ENCODE results near the gene GSTA2.
"Not testable (repeated sequence)": the region's sequence is repeated elsewhere in the genome, so short reads cannot be mapped to it uniquely, and the experiment has no call there.

GSTA2 gene

GRCh38 chr6:52763322-52763916, at the start of gene GSTA2:
TSS of gene GSTA2 (minus strand) at chr6:52763475. CDS start at chr6:52757947, 5,528 bp downstream.
- not testable (repeated sequence) for DNase-seq

GRCh38 chr6:52809777-52810176, 46.5 kb upstream of the GSTA2 start:
- not testable (repeated sequence) for DNase-seq

DNA sequence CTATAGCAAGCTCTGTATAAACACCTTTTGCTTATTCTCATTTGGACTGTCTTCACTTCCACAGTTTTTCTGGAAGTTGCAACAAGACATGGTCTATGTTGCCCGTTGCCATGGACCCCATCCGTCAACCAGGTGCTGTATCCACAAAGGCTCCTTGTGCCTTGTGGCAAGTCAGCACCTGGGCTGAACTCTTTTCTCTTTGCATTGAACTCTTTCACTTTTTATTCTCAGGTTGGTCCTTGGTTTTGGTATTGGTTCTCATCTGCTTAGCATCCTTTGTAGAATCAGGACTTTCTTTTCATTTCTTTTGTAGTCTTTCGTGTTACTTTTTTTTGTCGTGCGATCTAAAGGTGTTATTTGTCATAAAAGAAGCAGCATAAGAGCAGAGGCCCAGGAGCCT, 45.4 kb upstream of the GSTA2 start:
- DNase-seq: no peak

DNA sequence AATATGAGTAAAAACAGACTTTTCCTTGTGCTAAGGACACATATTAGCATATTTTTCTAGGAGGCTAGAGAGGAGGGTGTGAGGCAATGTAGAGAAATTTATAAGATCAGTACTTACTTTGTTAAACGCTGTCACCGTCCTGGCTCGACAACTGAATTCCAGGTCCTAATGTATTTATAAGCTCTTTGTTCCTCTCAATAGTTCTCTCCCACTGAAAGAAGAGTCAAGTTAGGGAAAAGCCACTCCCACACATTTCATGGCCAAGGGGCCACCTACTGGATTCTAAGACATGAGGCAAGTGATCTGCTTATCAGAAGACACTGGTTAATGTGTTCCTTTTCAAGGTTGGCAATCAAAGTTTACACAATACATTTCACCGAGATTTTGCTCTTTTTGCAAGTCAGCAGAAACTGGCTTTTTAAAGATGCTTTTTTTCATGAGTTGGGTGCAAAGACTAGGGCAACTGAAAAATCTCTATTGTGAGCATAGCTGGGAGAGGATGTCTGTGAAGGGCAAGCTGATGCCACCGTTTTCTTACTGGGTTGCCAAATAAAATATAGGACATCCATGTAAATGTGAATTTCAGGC, 40.5 kb upstream of the GSTA2 start, which contains the start of gene GSTA1:
TSS of gene GSTA1 (minus strand) at position 149 of the 588 bp plus-strand sequence. CDS start 4,549 bp downstream, outside the sequence.
- DNase-seq: not testable (repeated sequence)

- no peak for DNase-seq
Measured at GRCh38 chr6:52802806-52803205, 39.5 kb upstream of the GSTA2 start.

DNA sequence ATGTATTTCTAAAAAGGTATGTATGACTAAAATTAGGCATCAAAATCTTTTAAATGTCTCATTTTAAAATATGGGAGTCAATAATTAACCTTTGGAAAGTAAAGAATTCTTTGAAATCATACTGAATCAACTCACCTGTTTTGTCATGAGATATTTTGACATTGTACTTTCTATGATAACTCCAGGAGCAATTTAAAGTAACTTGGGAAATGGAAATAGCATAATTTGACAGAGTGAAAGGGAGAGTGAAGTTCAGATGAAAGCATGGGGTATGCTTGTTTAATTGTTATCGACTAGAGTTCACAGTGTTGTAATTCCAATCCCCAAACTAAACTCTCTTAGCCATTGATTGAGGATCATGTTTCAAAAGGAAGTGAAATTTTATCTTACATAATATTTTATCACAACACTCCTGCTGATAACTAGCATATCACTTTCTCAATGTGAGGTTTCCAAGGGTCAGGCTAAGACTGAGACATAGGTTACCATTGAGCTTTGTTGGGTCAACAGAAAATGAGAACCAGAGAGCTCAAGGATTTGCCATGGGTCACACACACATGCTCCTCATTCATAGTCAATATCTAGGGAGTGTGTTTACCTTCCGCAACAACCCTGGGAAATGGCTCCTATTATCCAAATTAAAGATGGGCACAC, 38.0 kb upstream of the GSTA2 start:
- DNase-seq: no peak

GRCh38 chr6:52799272-52799671, 36.0 kb upstream of the GSTA2 start:
- DNase-seq: not testable (repeated sequence)

DNA sequence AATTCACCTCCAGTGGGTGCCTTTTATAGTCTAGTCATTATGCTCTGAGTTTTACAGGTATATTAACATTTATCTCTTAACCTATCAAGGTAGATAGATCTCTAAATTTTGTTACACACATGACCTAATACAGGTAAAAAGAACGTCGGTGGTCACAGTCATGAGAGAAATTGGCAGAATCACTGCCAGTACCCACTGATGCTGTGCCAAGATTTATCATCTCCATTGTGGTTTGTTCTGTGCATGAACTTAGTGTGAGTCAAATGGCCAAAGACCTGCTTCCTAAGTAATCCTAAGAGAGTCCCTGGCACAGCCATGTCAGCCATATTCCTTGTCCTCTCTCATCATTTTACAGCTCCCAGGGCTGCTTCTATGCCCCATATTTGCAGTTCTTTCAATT, 31.1 kb upstream of the GSTA2 start:
- not testable (repeated sequence) for DNase-seq

GRCh38 chr6:52790861-52791260, 27.6 kb upstream of the GSTA2 start:
- no peak for DNase-seq

- DNase-seq: not testable (repeated sequence)
Measured at GRCh38 chr6:52789658-52790057, 26.4 kb upstream of the GSTA2 start.

- DNase-seq: no peak
Measured at GRCh38 chr6:52788478-52788877, 25.2 kb upstream of the GSTA2 start.

DNA sequence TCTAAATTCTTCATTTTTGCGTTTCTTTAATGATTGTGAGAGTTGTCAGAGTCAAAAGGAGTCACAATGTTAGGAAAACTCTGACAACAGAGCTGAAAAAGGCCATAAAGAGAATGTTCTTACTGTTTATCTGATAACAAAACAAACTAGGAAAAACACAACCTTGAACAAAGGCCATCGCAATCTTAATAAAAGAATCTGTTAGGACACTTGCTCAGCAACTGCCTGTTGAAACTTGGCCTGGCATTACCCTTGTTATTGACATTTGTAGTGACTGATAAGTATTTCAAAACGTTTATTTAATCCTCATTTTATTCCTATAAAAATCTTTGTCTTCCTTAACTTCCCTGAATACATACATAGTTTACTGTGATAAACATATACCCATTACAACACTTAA, 24.6 kb upstream of the GSTA2 start:
- DNase-seq: no peak

GRCh38 chr6:52786249-52786956, 23.1 kb upstream of the GSTA2 start:
- no peak for DNase-seq

- not testable (repeated sequence) for DNase-seq
Measured at GRCh38 chr6:52782696-52783274, 19.5 kb upstream of the GSTA2 start.

DNA sequence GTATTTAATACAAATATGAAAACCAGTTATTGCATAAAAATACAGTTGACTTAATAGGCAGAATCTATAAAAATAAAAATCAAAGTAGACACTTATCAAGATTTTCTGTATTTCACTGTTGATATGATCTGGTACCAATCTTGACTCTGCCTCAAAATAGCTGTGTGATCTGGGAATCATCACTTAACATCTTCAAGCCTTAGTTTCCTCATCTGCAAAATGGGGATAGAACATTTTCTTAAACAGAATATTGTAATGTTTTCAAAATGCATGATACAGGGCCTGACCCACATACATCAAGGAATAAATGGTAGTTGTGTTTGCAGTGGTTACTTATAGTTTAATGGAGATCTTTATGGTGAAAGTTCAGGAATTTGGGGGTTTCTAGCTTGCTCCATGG, 18.9 kb upstream of the GSTA2 start:
- DNase-seq: not testable (repeated sequence)

DNA sequence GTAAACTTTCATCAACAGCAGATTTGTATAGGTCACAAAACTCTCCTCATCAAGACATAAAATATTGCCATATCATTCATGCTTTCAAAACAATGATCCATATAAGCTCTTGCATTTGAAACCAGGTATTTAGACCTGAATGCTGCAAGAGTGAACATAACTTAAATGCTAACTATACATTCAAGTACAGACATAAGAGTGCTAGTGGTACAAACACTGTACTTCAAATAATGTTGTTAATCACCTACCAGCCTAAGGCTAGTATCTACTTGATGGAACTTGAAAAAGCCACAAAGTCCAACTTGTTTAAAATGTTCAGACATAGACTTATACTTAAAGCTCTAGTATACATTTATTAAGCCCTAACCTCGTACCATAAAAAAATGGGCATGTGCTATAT, 16.0 kb upstream of the GSTA2 start:
- no peak for DNase-seq

DNA sequence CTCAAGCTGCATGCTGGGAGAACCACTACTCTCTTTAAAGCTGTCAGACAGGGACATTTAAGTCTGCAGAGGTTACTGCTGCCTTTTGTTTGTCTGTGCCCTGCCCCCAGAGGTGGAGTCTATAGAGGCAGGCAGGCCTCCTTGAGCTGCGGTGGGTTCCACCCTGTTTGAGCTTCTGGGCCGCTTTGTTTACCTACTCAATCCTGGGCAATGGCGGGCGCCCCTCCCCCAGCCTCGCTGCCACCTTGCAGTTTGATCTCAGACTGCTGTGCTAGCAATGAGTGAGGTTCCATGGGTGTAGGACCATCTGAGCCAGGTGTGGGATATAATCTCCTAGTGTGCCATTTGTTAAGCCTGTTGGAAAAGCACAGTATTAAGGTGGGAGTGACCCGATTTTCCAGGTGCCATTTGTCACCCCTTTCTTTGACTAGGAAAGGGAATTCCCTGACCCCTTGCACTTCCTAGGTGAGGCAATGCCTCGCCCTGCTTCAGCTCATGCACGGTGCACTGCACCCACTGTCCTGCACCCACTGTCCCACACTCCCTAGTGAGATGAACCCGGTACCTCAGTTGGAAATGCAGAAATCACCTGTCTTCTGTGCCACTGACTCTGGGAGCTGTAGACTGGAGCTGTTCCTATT, 13.6 kb upstream of the GSTA2 start:
- not testable (repeated sequence) for DNase-seq

DNA sequence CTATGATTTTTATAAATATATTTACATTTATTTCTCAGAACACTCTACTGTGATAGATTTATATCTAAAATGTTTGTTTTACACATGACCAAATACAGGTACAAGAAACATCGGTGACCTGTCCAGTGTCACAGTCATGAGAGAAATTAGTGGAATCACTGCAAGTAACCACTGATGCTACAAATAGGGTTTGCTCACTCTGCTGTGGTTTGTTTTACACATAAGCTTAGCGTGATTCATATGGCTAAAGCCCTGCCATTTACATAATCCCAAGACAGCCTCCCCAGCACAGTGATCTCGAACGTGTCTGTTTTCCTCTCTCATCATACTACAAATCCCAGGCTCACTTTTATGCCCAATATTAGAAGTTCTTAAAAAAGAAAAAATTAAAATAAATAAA, 6.1 kb upstream of the GSTA2 start:
- DNase-seq: not testable (repeated sequence)

GRCh38 chr6:52767658-52768057, 4.4 kb upstream of the GSTA2 start:
- DNase-seq: not testable (repeated sequence)

DNA sequence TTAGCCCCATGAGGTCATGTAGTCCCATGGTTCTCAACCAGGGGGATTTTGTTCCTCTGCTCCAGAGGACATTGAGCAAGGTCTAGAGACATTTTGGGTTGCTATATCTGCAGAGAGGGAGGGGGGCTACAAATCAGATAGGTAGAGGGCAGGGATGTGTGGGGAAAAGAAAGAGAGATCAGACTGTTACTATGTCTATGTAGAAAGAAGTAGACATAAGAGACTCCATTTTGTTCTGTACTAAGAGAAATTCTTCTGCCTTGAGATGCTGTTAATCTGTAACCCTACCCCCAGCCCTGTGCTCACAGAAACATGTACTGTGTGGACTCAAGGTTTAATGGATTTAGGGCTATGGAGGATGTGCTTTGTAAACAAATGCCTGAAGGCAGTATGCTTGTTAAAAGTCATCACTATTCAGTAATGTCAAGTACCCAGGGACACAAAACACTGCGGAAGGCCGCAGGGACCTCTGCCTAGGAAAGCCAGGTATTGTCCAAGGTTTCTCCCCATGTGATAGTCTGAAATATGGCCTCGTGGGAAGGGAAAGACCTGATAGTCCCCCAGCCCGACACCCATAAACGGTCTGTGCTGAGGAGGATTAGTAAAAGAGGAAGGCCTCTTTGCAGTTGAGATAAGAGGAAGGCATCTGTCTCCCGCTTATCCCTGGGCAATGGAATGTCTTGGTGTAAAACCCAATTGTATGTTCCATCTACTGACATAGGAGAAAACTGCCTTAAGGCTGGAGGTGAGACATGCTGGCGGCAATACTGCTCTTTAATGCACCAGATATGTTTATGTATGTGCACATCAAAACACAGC, 1.4 kb downstream of the GSTA2 start:
- not testable (repeated sequence) for DNase-seq

DNA sequence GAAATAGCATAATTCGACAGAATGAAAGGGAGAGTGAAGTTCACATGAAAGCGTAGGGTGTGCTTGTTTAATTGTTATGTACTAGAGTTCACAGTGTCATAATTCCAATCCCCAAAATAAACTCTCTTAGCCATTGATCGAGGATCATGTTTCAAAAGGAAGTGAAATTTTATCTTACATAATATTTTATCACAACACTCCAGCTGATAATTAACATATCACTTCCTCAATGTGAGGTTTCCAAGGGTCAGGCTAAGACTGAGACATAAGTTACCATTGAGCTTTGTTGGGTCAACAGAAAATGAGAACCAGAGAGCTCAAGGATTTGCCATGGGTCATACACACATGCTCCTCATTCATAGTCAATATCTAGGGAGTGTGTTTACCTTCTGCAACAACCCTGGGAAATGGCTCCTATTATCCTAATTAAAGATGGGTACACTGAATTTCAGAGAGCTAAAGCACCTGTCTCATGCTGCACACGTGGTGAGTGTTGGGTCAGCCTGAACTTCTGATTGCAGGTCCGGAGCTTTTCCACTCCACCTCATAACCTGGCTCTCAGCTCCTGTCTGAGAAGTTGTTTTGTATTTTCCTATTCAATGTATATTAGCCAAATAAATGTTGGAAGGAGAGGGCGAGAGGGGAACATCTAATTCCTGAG, 3.0 kb downstream of the GSTA2 start:
- no peak for DNase-seq
